GM12801 (cell line): ENCODE results near the gene EMX1.

ENCODE experiments used
- TF ChIP-seq, protein P1 (sequence below): IDR thresholded peaks from one replicate; pipeline ENCODE4 v1.5.1; 2011; ENCODE audit warnings: control low read depth; ENCODE audit not compliant: insufficient read length; ENCODE audit errors: extremely low read depth

The EMX1 gene

DNA sequence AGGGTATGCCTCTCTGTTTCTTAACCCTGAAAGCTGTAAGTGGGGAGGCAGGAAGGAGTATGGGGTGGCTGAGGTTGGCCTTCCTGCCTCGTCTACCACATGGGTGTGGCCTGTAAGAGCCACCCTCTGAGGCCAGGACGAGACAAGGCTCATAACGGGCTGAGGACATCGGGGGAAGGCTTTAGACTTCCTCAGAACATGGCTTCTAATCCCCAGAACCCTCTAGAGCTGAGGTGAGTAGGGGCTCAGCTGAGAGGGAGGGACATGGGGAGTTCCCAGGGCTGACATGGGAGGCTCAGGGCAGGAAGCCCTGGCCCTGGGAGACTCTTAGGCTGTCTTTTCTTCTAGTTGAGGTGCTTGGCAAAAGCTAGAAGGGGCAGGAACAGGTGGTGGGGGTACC, 36.7 kb downstream of the EMX1 start:
- TF ChIP-seq, protein P1, sequence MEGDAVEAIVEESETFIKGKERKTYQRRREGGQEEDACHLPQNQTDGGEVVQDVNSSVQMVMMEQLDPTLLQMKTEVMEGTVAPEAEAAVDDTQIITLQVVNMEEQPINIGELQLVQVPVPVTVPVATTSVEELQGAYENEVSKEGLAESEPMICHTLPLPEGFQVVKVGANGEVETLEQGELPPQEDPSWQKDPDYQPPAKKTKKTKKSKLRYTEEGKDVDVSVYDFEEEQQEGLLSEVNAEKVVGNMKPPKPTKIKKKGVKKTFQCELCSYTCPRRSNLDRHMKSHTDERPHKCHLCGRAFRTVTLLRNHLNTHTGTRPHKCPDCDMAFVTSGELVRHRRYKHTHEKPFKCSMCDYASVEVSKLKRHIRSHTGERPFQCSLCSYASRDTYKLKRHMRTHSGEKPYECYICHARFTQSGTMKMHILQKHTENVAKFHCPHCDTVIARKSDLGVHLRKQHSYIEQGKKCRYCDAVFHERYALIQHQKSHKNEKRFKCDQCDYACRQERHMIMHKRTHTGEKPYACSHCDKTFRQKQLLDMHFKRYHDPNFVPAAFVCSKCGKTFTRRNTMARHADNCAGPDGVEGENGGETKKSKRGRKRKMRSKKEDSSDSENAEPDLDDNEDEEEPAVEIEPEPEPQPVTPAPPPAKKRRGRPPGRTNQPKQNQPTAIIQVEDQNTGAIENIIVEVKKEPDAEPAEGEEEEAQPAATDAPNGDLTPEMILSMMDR, result no peak

DNA sequence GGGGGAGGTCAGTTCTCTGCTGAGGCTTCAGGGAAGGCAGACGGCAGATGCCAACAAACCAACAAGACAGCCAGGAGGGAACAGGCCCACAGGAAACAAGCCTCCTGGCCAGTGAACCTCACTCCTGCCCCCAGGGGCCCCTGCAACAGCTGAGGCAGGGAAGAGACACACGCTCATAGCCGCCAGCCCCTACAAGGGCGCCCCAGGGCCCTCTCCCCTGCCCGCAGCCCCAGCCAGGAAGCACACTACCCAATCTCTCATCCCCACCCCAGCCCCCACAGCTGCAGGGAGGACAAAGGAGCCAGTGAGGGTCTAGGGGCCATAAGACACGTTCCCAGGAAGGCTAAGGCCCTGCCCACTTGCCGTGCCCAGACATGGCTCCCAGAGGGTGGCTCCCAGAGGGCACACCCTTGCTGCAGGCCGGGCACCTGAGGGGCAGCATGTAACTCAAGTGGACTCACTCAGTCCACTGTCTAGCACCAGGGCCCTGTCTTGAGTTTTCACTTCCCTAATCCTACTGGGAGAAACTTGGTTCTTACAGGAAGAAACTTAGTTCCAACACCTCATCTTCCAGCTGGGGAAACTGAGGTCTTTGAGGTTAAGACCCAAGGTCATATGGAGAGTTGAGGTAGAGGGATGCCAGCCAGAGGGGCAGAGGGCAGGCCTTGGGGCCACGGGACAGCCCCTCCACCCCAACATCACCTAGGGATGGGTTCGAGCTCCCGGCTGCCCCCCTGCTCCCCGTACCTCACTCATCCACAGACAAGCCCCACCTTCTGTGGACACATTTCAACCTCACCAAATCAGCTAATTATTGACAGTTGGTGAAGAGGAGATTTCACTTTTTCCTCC, 37.3 kb downstream of the EMX1 start:
- TF ChIP-seq, protein P1, result no peak

DNA sequence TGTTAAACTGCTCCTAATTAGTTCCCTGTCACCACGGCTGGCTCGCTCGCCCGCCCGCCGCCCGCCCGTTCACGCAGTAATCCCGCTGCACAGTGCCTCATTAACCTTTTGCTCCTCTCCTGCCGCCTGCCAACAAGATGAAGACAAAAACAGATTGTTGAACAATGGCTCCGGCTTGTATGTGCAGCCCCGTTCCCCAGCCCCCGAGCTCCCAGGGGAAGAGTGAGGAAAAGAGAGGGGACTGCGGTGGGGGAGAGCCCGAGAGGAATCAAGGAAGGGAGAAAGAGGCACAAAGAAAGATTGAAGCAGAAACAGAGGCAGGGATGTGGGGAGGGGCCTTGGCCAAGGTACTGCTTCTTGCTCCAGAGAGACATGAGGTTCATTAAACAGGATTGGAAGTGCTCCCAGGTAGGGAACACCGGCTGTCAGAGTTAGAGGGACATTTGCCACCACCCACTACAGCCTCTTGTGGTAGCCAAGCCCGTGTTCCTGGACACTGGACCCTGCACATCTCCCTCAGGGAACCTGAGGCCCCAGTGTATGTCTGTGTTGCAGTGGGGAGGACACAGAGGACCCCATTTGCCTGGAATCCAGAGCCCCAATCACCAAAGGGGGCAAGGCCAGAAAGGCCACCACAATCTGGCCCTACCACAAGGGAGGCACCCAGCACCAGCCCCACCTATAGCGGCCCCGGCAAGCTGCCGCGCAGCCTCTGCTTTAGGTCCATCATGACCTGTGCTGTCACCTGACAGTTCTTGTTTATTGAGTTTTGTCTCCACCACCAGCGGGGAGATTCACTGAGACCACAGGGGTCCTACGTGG, 38.1 kb downstream of the EMX1 start:
- TF ChIP-seq, protein P1, result no peak

DNA sequence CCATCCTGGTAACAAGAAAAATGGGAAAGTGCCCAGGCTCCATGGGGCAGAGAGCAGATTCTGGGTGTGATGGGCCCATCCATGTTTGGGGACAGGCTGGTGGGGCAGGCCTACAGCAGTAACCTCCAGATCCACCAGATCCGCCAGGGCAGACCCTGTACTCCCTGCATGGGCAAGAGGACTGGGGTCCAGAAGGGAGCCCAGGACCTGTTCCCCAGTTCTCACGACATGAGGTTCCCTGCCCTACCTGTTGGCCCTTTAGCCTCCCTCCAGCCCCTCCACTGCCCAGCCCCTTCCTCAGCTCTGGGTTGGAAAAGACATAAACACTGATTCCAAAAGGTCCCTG, 38.7 kb downstream of the EMX1 start:
- TF ChIP-seq, protein P1, result no peak

DNA sequence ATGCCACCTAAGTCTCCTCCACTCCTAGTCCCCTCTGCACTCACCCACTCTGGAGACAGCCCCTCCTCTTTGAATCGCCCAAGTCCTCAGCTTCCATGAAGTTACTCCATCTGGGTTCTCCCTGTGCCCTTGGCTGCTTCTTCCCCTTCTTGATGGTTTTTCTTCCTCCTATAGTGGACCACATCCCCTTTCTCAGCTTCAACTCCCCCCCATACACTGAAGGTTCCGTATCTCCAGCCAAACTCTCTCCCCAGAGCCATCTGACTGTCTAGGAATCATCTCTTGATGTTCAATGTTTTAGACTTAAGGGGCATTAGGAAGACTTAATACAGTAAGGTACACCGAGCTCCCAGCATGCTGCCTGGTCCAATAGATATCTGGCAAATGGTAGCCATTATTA, 39.6 kb downstream of the EMX1 start:
- TF ChIP-seq, protein P1, result no peak

DNA sequence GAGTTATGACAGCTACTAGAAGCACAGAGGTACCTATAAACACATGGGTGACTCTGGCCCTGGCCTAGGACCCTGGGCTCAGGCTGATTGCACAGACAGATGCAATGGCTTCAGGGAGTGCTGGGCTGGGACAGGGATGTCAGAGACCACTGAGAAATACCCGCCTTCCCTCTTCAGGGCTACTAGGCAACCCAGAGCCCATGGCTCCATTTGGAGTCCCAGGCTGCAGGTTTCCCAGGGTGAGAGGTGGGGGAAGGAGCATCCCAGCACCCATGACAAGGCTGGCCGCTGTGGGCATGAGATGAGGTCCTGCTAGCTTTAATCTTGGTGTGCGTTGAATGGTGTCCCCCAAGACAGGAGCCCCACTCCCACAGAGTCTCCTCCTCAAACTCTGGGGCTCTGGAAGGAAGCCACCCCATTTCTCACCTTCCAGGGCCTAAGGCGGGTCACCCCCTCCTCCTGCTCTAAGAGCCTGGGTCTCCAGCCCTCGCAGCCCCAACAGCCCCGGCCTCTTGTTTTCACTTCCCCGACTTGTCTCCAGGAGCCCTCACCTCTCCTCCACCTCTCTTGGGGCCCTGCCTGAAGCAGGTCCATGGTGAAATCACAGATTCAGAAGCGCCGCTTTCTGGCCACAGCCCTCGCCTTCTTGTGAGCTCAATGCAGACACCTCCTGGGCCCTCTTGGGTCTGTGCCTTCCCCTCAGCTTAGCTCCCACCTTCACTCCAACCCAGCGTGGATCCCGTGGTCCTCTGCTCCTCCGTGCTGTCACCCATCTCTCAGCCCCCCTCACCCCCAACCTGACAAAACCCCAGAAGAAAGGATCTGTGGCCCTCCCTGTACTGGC, 41.4 kb downstream of the EMX1 start:
- TF ChIP-seq, protein P1, result no peak

DNA sequence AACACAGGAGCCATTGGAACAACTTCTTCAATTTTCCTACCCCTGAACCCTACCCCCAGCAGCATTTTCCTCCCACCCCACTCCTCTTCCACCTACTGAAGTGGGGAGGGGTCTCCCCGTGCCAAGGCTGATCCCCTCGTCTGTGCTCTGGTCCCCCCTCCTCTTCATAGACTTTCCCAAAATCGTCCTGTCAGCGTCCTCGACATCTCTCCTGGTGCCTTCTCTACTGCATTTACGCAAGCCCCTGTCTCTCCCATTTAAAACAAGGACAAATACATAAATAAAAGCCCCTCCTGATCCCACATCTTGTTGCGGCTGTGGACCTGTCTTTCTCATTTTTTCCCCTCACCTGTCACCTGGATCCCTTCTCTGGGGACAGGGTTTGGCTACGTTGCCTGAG, 42.2 kb downstream of the EMX1 start:
- TF ChIP-seq, protein P1, result no peak
